Liver (tissue), 9 donors: ENCODE measurements around the gene COL27A1. TPM values are rescaled to one million over a fixed set of nuclear protein-coding genes. Genes with fewer than 3 reads are reported as not detected.

Experiments used
- DNase-seq: peaks from one replicate; pipeline ENCODE4 v3.0.0-alpha.2; 2017; ENCODE audit warnings: low spot score
- H3K27ac ChIP-seq, 2 donors: one replicate each; pipeline ENCODE4 v1.7.0; 2013; ENCODE audit warnings: inconsistent platforms in 2 of 2, low read length in 2 of 2, control low read depth in 1 of 2, low read depth in 1 of 2, mild to moderate bottlenecking in 1 of 2
- H3K27me3 ChIP-seq, 4 donors: one replicate each; pipeline versions ENCODE4 v1.6.1 to v1.7.0; 2013; ENCODE audit warnings: low read length in 3 of 4, inconsistent platforms in 1 of 4, mild to moderate bottlenecking in 1 of 4, moderate library complexity in 1 of 4; ENCODE audit not compliant: control insufficient read depth in 4 of 4, insufficient read depth in 4 of 4
- H3K36me3 ChIP-seq, 4 donors: one replicate each; pipeline versions ENCODE4 v1.6.1 to v1.7.0; 2013; ENCODE audit warnings: low read length in 3 of 4, mild to moderate bottlenecking in 3 of 4, low read depth in 1 of 4, moderate library complexity in 1 of 4; ENCODE audit not compliant: control insufficient read depth in 4 of 4, insufficient read depth in 3 of 4
- H3K4me1 ChIP-seq, 4 donors: one replicate each; pipeline versions ENCODE4 v1.6.1 to v1.7.0; 2013; ENCODE audit warnings: low read length in 3 of 4, mild to moderate bottlenecking in 3 of 4, moderate library complexity in 1 of 4; ENCODE audit not compliant: control insufficient read depth in 4 of 4, insufficient read depth in 4 of 4
- H3K4me3 ChIP-seq, 3 donors: one replicate each; pipeline versions ENCODE4 v1.6.1 to v1.7.0; 2013; ENCODE audit warnings: low read length in 3 of 3, control low read depth in 1 of 3, low read depth in 1 of 3, mild to moderate bottlenecking in 1 of 3
- H3K9ac ChIP-seq, 2 donors: one replicate each; pipeline ENCODE4 v1.7.0; 2013; ENCODE audit warnings: low read length in 2 of 2, mild to moderate bottlenecking in 2 of 2, moderate library complexity in 2 of 2, control low read depth in 1 of 2, low read depth in 1 of 2
- H3K9me3 ChIP-seq, 4 donors: one replicate each; pipeline versions ENCODE4 v1.6.1 to v1.7.0; 2013; ENCODE audit warnings: low read length in 3 of 4; ENCODE audit not compliant: control insufficient read depth in 4 of 4
- ATF3 ChIP-seq: IDR thresholded peaks from 2 replicates; pipeline ENCODE4 v1.6.1; 2016; ENCODE audit warnings: antibody characterized with exemption
- CTCF ChIP-seq: fragments of 150-350 bp; IDR thresholded peaks from 2 replicates; pipeline ENCODE4 v1.5.1; 2017; ENCODE audit warnings: improper control_type of control experiment, low read depth, low read length; ENCODE audit not compliant: missing input control
- EGR1 ChIP-seq, 2 donors: IDR thresholded peaks; 2 replicates each; pipeline ENCODE4 v1.6.1; 2016 to 2018; ENCODE audit warnings: antibody characterized with exemption in 2 of 2, low read depth in 2 of 2
- FOXA1 ChIP-seq: IDR thresholded peaks from 2 replicates; pipeline ENCODE4 v1.6.1; 2016; ENCODE audit warnings: antibody characterized with exemption
- FOXA2 ChIP-seq: IDR thresholded peaks from 2 replicates; pipeline ENCODE4 v1.6.1; 2016; ENCODE audit warnings: antibody characterized with exemption
- GABPA ChIP-seq, 2 donors: IDR thresholded peaks in 1 of 2; conservative IDR thresholded peaks in 1 of 2; 2 replicates each; pipeline ENCODE4 v1.6.1; 2016; ENCODE audit warnings: antibody characterized with exemption in 2 of 2, mild to moderate bottlenecking in 1 of 2, moderate library complexity in 1 of 2
- HNF4A ChIP-seq, 2 donors: conservative IDR thresholded peaks; 2 replicates each; pipeline ENCODE4 v1.6.1; 2016; ENCODE audit warnings: antibody characterized with exemption in 2 of 2, mild to moderate bottlenecking in 2 of 2
- HNF4G ChIP-seq: IDR thresholded peaks from 2 replicates; pipeline ENCODE4 v1.6.1; 2016; ENCODE audit warnings: antibody characterized with exemption
- JUND ChIP-seq, 2 donors: IDR thresholded peaks; 2 replicates each; pipeline ENCODE4 v1.6.1; 2016; ENCODE audit warnings: antibody characterized with exemption in 2 of 2
- REST ChIP-seq: IDR thresholded peaks from 2 replicates; pipeline ENCODE4 v1.6.1; 2016; ENCODE audit warnings: antibody characterized with exemption, mild to moderate bottlenecking
- RXRA ChIP-seq, 2 donors: IDR thresholded peaks; 2 replicates each; pipeline ENCODE4 v1.6.1; 2017 to 2018; ENCODE audit warnings: antibody characterized with exemption in 2 of 2, mild to moderate bottlenecking in 1 of 2
- SP1 ChIP-seq: IDR thresholded peaks from 2 replicates; pipeline ENCODE4 v1.6.1; 2018; ENCODE audit warnings: antibody characterized with exemption, mild to moderate bottlenecking
- TAF1 ChIP-seq: conservative IDR thresholded peaks from 2 replicates; pipeline ENCODE4 v1.6.1; 2016; ENCODE audit warnings: antibody characterized with exemption, mild to moderate bottlenecking
- YY1 ChIP-seq: IDR thresholded peaks from 2 replicates; pipeline ENCODE4 v1.6.1; 2016; ENCODE audit warnings: antibody characterized with exemption, mild to moderate bottlenecking
- ZBTB33 ChIP-seq: IDR thresholded peaks from 2 replicates; pipeline ENCODE4 v1.6.1; 2016; ENCODE audit warnings: antibody characterized with exemption
- WGBS: extraction: QIAGEN DNeasy Blood & Tissue Kit; methylation state at CpG from one replicate; pipeline ENCODE4 v1.1.7; 2013; 5-methylcytosine and 5-hydroxymethylcytosine counted together
- polyA plus RNA-seq, 2 donors: library from polyadenylated mRNA; stranded (reverse) in 1 of 2; unstranded in 1 of 2; fragments of 200-250 nt in 1 of 2; fragments of >200 nt in 1 of 2; fragmentation: Nextera tagmentation in 1 of 2; extraction: Ambion mirVana in 1 of 2; gene quantifications; one replicate each; pipeline versions ENCODE4 v1.2.1 to v1.2.3, GENCODE V29; 2013 to 2015
- total RNA-seq, 2 donors: library from RNA; depleted of rRNA; stranded (reverse); fragments of >200 nt; gene quantifications; one replicate each; pipeline ENCODE4 v1.2.3, GENCODE V29; 2014
- TF ChIP-seq, protein P1 (sequence below): IDR thresholded peaks from 2 replicates; pipeline ENCODE4 v1.6.1; 2016; ENCODE audit warnings: antibody characterized with exemption
- donor health status: healthy.
- donor health status: healthy.
- donor health status: healthy.
- donor health status: healthy.
- donor health status: healthy.

COL27A1 gene
- total and polyA plus RNA-seq, 4 donors, result 7.0 to 20.4 (median 12.0) TPM

DNA sequence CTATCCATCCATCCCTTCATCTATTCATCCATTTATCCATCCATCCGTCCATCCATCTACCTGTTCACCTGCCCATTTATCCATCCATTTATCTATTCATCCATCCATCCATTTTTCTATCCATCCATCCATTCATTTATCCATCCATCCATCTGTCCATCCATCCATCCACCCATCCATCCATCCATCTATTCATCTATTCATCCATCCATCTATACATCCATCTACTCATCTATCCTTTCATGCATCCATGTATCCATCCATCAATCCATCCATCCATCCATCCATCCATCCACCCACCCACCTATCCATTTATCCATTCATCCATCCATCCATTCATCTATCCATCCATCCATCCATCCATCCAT, 10.8 kb downstream of the COL27A1 start:
- H3K36me3 ChIP-seq, result peaks cover 0 to 17% (median 5%) of the 10 kb centered on the region in 4 donors
- no peaks in the 10 kb centered on the region for H3K9me3 ChIP-seq
- H3K27ac ChIP-seq, result no peak overlapping the region
- DNase-seq, result no peak
- no peak overlapping the region for H3K4me3 ChIP-seq
- H3K4me1 ChIP-seq, result peaks cover 12 to 39% (median 37%) of the 10 kb centered on the region in 4 donors
- H3K9ac ChIP-seq, result no peak overlapping the region
- no peaks in the 10 kb centered on the region for H3K27me3 ChIP-seq
- WGBS, result 94% methylated on average over 1 of the region's 1 CpG
- TF ChIP-seq HNF4A (conservative IDR thresholded peaks at IDR 0.05) (no peak), HNF4G (no peak), SP1 (no peak), FOXA2 (no peak), ATF3 (no peak), TAF1 (no peak), JUND (IDR thresholded peaks at IDR 0.05) (no peak), CTCF (no peak), YY1 (no peak), EGR1 (IDR thresholded peaks at IDR 0.05; ENCODE audit: low read depth in 2 of 2) (no peak), GABPA (IDR thresholded peaks at IDR 0.05 in 1 of 2, conservative IDR thresholded peaks at IDR 0.05 in 1 of 2) (no peak), REST (no peak), RXRA (IDR thresholded peaks at IDR 0.05) (no peak), ZBTB33 (no peak), FOXA1 (no peak)
- TF ChIP-seq, protein P1, sequence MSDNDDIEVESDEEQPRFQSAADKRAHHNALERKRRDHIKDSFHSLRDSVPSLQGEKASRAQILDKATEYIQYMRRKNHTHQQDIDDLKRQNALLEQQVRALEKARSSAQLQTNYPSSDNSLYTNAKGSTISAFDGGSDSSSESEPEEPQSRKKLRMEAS, result no peak
